B cell (primary cell): ENCODE results near the gene RNU1-2. TPM values are rescaled to one million over a fixed set of nuclear protein-coding genes. Genes with fewer than 3 reads are reported as not detected.
"Not testable (repeated sequence)": the region's sequence is repeated elsewhere in the genome, so short reads cannot be mapped to it uniquely, and the experiment has no call there.

Experiments
- ATAC-seq: fragments of 200-7000 bp; cut with Tn5 transposase; one replicate; pipeline ENCODE4 v1.10.0; 2021; ENCODE audit warnings: low read depth, mild to moderate bottlenecking, moderate number of reproducible peaks, moderate library complexity
- CTCF ChIA-PET: fragments of 350-600 bp; sonication (Branson Sonifier 250); formaldehyde crosslinking; loops from one replicate; lab custom pipeline; 2021; ENCODE audit warnings: antibody characterized with exemption, inconsistent platforms; lab: Charles Lee
- POLR2A ChIA-PET: fragments of 350-600 bp; sonication (Branson Sonifier 250); formaldehyde crosslinking; loops from one replicate; lab custom pipeline; 2021; ENCODE audit warnings: antibody characterized with exemption; lab: Charles Lee
- DNase-seq: peaks from one replicate; pipeline ENCODE4 v3.0.0; 2013
- H2AFZ ChIP-seq: 2 replicates; pipeline ENCODE4 v1.6.1; 2012; ENCODE audit warnings: mild to moderate bottlenecking, low read depth, low read length; ENCODE audit not compliant: insufficient read depth, poor library complexity, severe bottlenecking
- H3K27ac ChIP-seq, 2 donors: 1 replicate in 1 of 2; 2 replicates in 1 of 2; pipeline ENCODE4 v1.5.1; 2012 to 2013; ENCODE audit warnings: low read length in 2 of 2, mild to moderate bottlenecking in 2 of 2, moderate library complexity in 1 of 2
- H3K27me3 ChIP-seq, 4 experiments: fragments of 200-600 bp in 1 of 4; sonication (generic) in 1 of 4; replicated peaks in 1 of 4; 1 replicate in 2 of 4; 2 replicates in 2 of 4; pipeline versions ENCODE4 v1.6.1 to v1.7.0; 2013 to 2016; ENCODE audit warnings: low read length in 3 of 4, mild to moderate bottlenecking in 2 of 4, mixed read lengths in 1 of 4, moderate library complexity in 1 of 4; ENCODE audit not compliant: insufficient read depth in 4 of 4, control insufficient read depth in 3 of 4; ENCODE audit errors: control extremely low read depth in 1 of 4
- H3K36me3 ChIP-seq, 2 experiments: replicated peaks in 1 of 2; 1 replicate in 1 of 2; 2 replicates in 1 of 2; pipeline versions ENCODE4 v1.6.1 to v1.7.1; 2013; ENCODE audit warnings: low read length in 1 of 2; ENCODE audit not compliant: insufficient read depth in 2 of 2, control insufficient read depth in 1 of 2; ENCODE audit errors: control extremely low read depth in 1 of 2, extremely low read depth in 1 of 2
- H3K4me1 ChIP-seq, 2 donors: fragments of 200-600 bp in 1 of 2; sonication (generic) in 1 of 2; 1 replicate in 1 of 2; 2 replicates in 1 of 2; pipeline versions ENCODE4 v1.5.1 to v1.6.1; 2013 to 2017; ENCODE audit warnings: low read length in 2 of 2; ENCODE audit not compliant: control insufficient read depth in 2 of 2, insufficient read depth in 2 of 2
- H3K4me2 ChIP-seq: replicated peaks from 2 replicates; pipeline ENCODE3; 2012; ENCODE audit warnings: mild to moderate bottlenecking, low read depth, low read length; ENCODE audit not compliant: poor library complexity, severe bottlenecking
- H3K4me3 ChIP-seq, 5 experiments: fragments of 200-600 bp in 1 of 5; sonication (generic) in 1 of 5; 1 replicate in 3 of 5; 2 replicates in 2 of 5; pipeline versions ENCODE4 v1.5.1 to v1.7.0; 2011 to 2016; ENCODE audit warnings: low read length in 4 of 5, mild to moderate bottlenecking in 4 of 5, low read depth in 2 of 5, control low read depth in 1 of 5, moderate library complexity in 1 of 5; ENCODE audit not compliant: insufficient read depth in 1 of 5; ENCODE audit errors: control extremely low read depth in 1 of 5, extremely low read depth in 1 of 5
- H3K79me2 ChIP-seq: fragments of 200-600 bp; sonication (generic); one replicate; pipeline ENCODE4 v1.6.0; 2016; ENCODE audit warnings: low read length; ENCODE audit not compliant: control insufficient read depth, insufficient read depth
- H3K9ac ChIP-seq: fragments of 200-600 bp; sonication (generic); 2 replicates; pipeline ENCODE4 v1.6.1; 2017; ENCODE audit warnings: mild to moderate bottlenecking, low read length, moderate library complexity
- H3K9me3 ChIP-seq, 3 donors: one replicate each; pipeline versions ENCODE4 v1.6.1 to v1.7.1; 2013; ENCODE audit warnings: low read length in 2 of 3; ENCODE audit not compliant: control insufficient read depth in 2 of 3, insufficient read depth in 1 of 3; ENCODE audit errors: control extremely low read depth in 1 of 3
- H4K20me1 ChIP-seq: 2 replicates; pipeline ENCODE4 v1.6.0; 2012; ENCODE audit warnings: mild to moderate bottlenecking, low read length; ENCODE audit not compliant: insufficient read depth, control insufficient read depth, poor library complexity, severe bottlenecking
- H3K27ac Mint-ChIP-seq: one replicate; pipeline ENCODE4 v1.8.0; 2021; ENCODE audit warnings: mixed read lengths
- H3K27me3 Mint-ChIP-seq: one replicate; pipeline ENCODE4 v1.8.0; 2021; ENCODE audit warnings: mixed read lengths
- H3K4me1 Mint-ChIP-seq: one replicate; pipeline ENCODE4 v1.8.0; 2021; ENCODE audit warnings: mixed read lengths
- H3K4me3 Mint-ChIP-seq: one replicate; pipeline ENCODE4 v1.8.0; 2021; ENCODE audit warnings: mixed read lengths
- H3K9me3 Mint-ChIP-seq: one replicate; pipeline ENCODE4 v1.8.0; 2022; ENCODE audit warnings: mixed read lengths; ENCODE audit not compliant: insufficient read depth
- EZH2 ChIP-seq: IDR thresholded peaks from 2 replicates; pipeline ENCODE4 v1.6.1; 2012; ENCODE audit warnings: borderline replicate concordance, low read depth, mild to moderate bottlenecking, moderate library complexity, low read length; ENCODE audit not compliant: insufficient read depth, poor library complexity, severe bottlenecking
- WGBS: methylation state at CpG from one replicate; pipeline ENCODE4 v1.1.5; 2013; ENCODE audit warnings: missing lambda C conversion rate; ENCODE audit not compliant: insufficient coverage; 5-methylcytosine and 5-hydroxymethylcytosine counted together
- intact Hi-C: fragments of 100-400 bp; cut with micrococcal nuclease; formaldehyde crosslinking; loops from one replicate; pipeline ENCODE4 v1.10.0; 2022
- polyA plus RNA-seq: library from polyadenylated mRNA; depleted of rRNA; stranded (reverse); fragments of >200 nt; gene quantifications from 2 replicates; pipeline ENCODE4 v1.2.3, GENCODE V29; 2012
- total RNA-seq, 2 donors: library from RNA; stranded (reverse); fragments of 120-200 nt in 1 of 2; gene quantifications; 1 replicate in 1 of 2; 2 replicates in 1 of 2; pipeline versions ENCODE4 v1.2.3 to v1.2.4, GENCODE V29; 2013 to 2022
- TF ChIP-seq, protein P1 (sequence below): fragments of 200-600 bp; IDR thresholded peaks from one replicate; pipeline ENCODE4 v1.8.0; 2022; ENCODE audit warnings: antibody characterized with exemption, mild to moderate bottlenecking

Gene RNU1-2
- total and polyA plus RNA-seq, 2 donors (not counting 1 experiment from before 2014, with no cell fraction given), result 4,377 TPM; not detected in 1

DNA sequence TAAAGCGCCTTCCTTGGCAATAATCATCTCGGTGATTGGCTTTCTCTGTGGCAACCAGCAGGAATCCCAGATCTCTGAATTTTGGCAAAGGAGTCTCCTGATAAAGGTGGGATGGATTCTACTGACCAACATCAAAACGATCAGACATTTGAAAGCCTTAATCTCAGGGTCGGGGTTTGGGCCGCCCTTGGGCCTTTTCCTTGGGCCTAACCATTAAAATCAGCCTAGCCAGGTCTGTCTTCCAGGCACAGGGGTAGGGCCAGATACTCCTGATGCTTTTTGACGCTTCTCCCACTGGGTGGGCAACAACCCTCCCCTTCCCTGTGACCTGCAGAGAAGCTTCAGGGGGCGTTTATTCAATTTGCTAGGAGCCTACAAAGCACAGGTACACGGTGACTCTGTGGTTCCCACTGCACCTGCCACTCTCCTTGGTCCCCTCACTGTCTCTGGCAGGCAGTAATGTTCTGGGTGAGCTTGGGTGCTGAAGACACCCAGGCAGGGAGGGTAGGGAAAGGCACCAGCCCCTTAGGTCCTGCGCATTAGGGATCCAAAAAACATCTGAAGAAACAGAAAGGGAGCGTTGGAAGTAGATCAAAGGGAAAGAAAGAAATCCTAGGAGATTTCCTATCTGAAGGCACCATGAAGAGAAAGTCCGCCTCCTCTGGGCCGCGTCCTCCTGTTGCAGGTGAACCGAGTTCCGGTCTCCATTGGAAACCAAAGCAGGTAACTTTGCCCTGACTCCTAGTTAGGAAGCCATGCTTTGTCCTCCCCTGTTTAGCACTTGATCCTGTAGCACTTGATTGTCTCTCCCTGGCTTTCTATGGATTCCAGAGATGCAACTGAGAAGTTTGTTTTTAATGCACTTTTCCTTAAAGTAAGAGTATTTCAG is 12.3 kb downstream of the RNU1-2 start:
- 95% methylated on average over 15 of the region's 15 CpGs for WGBS
- no peaks in the 10 kb centered on the region for H3K27me3 ChIP-seq
- H3K4me1 Mint-ChIP-seq, result peaks cover 23% of the 10 kb centered on the region
- POLR2A ChIA-PET, result no interaction called here
- no peak for DNase-seq
- H3K27me3 Mint-ChIP-seq, result no peaks in the 10 kb centered on the region
- no peak overlapping the region for H3K4me2 ChIP-seq
- H3K4me3 ChIP-seq, result no peak overlapping the region
- CTCF ChIA-PET, result no interaction called here
- peaks cover 36 to 43% of the 10 kb centered on the region in 2 donors for H3K4me1 ChIP-seq
- peaks cover 0 to 18% (median 9%) of the 10 kb centered on the region in 3 donors for H3K9me3 ChIP-seq
- peaks cover 5% of the 10 kb centered on the region for H3K9me3 Mint-ChIP-seq
- intact Hi-C loops, result no loop called here
- H3K27ac ChIP-seq, result no peak overlapping the region
- no peak overlapping the region for H2AFZ ChIP-seq
- no peak for ATAC-seq
- H3K79me2 ChIP-seq, result no peaks in the 10 kb centered on the region
- H3K27ac Mint-ChIP-seq, result peak overlapping the region; percentile 55
- no peaks in the 10 kb centered on the region for H4K20me1 ChIP-seq
- TF ChIP-seq, protein P1, sequence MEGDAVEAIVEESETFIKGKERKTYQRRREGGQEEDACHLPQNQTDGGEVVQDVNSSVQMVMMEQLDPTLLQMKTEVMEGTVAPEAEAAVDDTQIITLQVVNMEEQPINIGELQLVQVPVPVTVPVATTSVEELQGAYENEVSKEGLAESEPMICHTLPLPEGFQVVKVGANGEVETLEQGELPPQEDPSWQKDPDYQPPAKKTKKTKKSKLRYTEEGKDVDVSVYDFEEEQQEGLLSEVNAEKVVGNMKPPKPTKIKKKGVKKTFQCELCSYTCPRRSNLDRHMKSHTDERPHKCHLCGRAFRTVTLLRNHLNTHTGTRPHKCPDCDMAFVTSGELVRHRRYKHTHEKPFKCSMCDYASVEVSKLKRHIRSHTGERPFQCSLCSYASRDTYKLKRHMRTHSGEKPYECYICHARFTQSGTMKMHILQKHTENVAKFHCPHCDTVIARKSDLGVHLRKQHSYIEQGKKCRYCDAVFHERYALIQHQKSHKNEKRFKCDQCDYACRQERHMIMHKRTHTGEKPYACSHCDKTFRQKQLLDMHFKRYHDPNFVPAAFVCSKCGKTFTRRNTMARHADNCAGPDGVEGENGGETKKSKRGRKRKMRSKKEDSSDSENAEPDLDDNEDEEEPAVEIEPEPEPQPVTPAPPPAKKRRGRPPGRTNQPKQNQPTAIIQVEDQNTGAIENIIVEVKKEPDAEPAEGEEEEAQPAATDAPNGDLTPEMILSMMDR, result no peak
- no peak for TF ChIP-seq EZH2
- H3K9ac ChIP-seq, result no peak overlapping the region
- H3K36me3 ChIP-seq, result no peaks in the 10 kb centered on the region
- no peak overlapping the region for H3K4me3 Mint-ChIP-seq

DNA sequence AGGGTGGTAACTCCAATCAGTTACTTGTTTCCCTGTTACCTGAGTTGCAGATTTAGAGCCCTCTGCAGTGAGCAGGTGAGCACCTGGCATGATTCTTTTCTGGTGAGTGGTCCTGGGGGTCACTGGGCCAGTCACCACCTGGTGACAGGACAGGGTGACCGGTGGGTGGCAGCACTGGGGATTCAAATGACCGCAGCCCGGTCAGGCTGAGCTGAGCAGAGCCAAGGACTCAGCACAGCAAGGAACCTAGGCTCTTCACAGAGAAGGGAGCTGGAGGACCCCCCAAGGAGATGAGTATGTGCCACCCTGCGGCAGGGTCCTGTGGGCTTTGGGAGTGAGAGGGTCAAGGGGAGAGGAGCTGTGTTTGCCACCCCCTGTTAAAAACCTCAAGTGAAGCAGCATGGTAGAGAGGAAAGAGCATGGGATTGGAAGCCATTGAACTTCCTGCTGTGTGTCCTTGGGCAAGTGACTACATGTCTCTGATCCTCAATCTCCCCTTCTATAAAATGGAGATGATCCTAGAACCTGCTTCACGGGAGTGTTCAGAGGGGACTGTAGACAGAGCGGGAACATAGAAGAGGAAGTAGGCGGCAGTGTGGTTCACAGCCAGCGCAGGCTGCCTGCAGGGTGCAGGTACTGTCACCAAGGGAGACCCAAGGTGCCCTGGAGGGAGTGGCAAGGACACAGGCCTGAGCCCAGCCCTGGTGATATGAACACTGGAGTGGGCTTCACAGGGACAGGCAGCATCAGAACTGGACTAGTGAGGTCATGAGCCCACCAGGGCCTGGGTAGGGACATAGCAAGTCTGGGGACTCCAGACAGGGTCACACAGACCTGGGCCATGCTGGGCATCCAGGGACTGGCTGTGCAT is 16.3 kb downstream of the RNU1-2 start:
- H3K4me1 Mint-ChIP-seq, result peaks cover 28% of the 10 kb centered on the region
- H3K27me3 Mint-ChIP-seq, H3K36me3 ChIP-seq, H4K20me1 ChIP-seq, H3K79me2 ChIP-seq, H3K9me3 Mint-ChIP-seq, H3K27me3 ChIP-seq, CTCF ChIA-PET, ATAC-seq, H3K9me3 ChIP-seq, H3K4me3 ChIP-seq, H3K27ac ChIP-seq, POLR2A ChIA-PET: not testable (repeated sequence)
- peak overlapping the region; percentile 82 for H3K4me2 ChIP-seq
- peak overlapping the region; percentile 88 for H3K4me3 Mint-ChIP-seq
- peak overlapping the region; percentile 0 for H2AFZ ChIP-seq
- H3K9ac ChIP-seq, result peak overlapping the region; percentile 4
- peaks cover 25 to 27% of the 10 kb centered on the region in 2 donors for H3K4me1 ChIP-seq
- peak; percentile 53 for DNase-seq
- WGBS, result 60% methylated on average over 8 of the region's 8 CpGs
- H3K27ac Mint-ChIP-seq, result peak overlapping the region; percentile 67
- intact Hi-C loops, result loop anchor here (2.0 kb wide), 1 partner anchor 135 kb away; no protein-coding TSS in a partner anchor

DNA sequence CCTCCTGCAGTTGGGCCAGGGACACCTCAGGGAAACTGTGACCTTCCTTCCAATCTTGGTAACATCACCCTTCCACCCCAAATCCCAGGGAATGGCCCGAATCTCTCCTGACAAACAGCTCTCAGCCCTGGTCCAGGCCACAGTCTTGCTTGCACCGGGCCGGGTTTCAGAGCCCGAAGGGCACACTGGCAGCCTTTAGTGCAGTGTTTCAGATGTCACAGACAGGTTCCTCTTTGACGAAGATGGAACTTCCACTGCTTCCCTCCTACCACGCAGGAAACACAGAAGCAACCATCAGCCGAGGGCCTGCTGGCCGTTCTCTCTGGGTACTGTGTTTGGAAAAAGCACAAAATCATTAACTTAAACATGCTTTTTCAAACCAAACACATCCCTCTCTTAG is 17.0 kb downstream of the RNU1-2 start:
- WGBS, result 32% methylated on average over 4 of the region's 8 CpGs
- POLR2A ChIA-PET, H4K20me1 ChIP-seq, H3K9me3 Mint-ChIP-seq, H3K27me3 ChIP-seq, ATAC-seq, H3K27ac ChIP-seq, H3K36me3 ChIP-seq, H3K79me2 ChIP-seq, H3K9me3 ChIP-seq, H3K27me3 Mint-ChIP-seq: not testable (repeated sequence)
- H3K4me2 ChIP-seq, result peak overlapping the region; percentile 82
- H2AFZ ChIP-seq, result peak overlapping the region; percentile 32
- H3K4me3 ChIP-seq, result peak overlapping the region in 1 of 5 experiments; percentile 66
- Mint-ChIP-seq H3K27ac (peak overlapping the region; percentile 67), H3K4me1 (peaks cover 26% of the 10 kb centered on the region), H3K4me3 (peak overlapping the region; percentile 88)
- intact Hi-C loops, result loop anchor here (1.0 to 2.0 kb wide), 3 partner anchors 7 to 142 kb away; partner anchors contain the start of gene SDHB
- CTCF ChIA-PET, result interaction anchor here (0.6 to 0.7 kb wide), 2 partner anchors 8 to 9 kb away, joined by 3 to 4 read pairs; partner anchors contain the start of gene CROCC
- H3K4me1 ChIP-seq, result peaks cover 25 to 27% of the 10 kb centered on the region in 2 donors
- H3K9ac ChIP-seq, result peak overlapping the region; percentile 89
- peak; percentile 47 for DNase-seq
